HK-2 (cell line): ENCODE results near the gene FAM237B.

Source experiments
- DNase-seq: peaks from one replicate; pipeline ENCODE4 v3.0.0-alpha.2; 2018; ENCODE audit not compliant: unreplicated experiment

The FAM237B gene

GRCh38 chr7:90290244-90291113, 30.6 kb downstream of the FAM237B start:
- no peak for DNase-seq

GRCh38 chr7:90288154-90288553, 33.0 kb downstream of the FAM237B start:
- no peak for DNase-seq

- DNase-seq = no peak
Measured at GRCh38 chr7:90276033-90276728, 44.9 kb downstream of the FAM237B start.

GRCh38 chr7:90274161-90274560, 46.9 kb downstream of the FAM237B start:
- DNase-seq = no peak

- no peak for DNase-seq
Measured at GRCh38 chr7:90272242-90272641, 48.9 kb downstream of the FAM237B start.

GRCh38 chr7:90271753-90272152, 49.4 kb downstream of the FAM237B start:
- no peak for DNase-seq

GRCh38 chr7:90270431-90271178, 50.5 kb downstream of the FAM237B start:
- DNase-seq = no peak

- DNase-seq = no peak
Measured at GRCh38 chr7:90269163-90269562, 51.9 kb downstream of the FAM237B start.

- DNase-seq = no peak
Measured at GRCh38 chr7:90267263-90267858, 53.7 kb downstream of the FAM237B start.

GRCh38 chr7:90266808-90267207, 54.3 kb downstream of the FAM237B start:
- DNase-seq = no peak
